Mucosa of rectum (tissue), 2 donors: ENCODE data around the gene ADISSP.

ENCODE experiments used
- H3K27ac ChIP-seq, 2 donors: one replicate each; pipeline ENCODE4 v1.7.0; 2013; ENCODE audit warnings: inconsistent platforms in 2 of 2, low read depth in 2 of 2, low read length in 2 of 2
- H3K27me3 ChIP-seq, 2 donors: one replicate each; pipeline ENCODE4 v1.7.0; 2013; ENCODE audit warnings: low read length in 2 of 2; ENCODE audit not compliant: control insufficient read depth in 2 of 2, insufficient read depth in 2 of 2
- H3K36me3 ChIP-seq, 2 donors: one replicate each; pipeline ENCODE4 v1.7.0; 2013; ENCODE audit warnings: low read length in 2 of 2; ENCODE audit not compliant: control insufficient read depth in 2 of 2, insufficient read depth in 2 of 2
- H3K4me1 ChIP-seq, 2 donors: one replicate each; pipeline ENCODE4 v1.7.0; 2013; ENCODE audit warnings: low read length in 2 of 2, mild to moderate bottlenecking in 1 of 2; ENCODE audit not compliant: control insufficient read depth in 2 of 2, insufficient read depth in 2 of 2
- H3K4me3 ChIP-seq, 2 donors: one replicate each; pipeline ENCODE4 v1.7.0; 2013; ENCODE audit warnings: low read length in 2 of 2
- H3K9ac ChIP-seq, 2 donors: one replicate each; pipeline ENCODE4 v1.7.0; 2013; ENCODE audit warnings: low read length in 2 of 2, low read depth in 1 of 2, mild to moderate bottlenecking in 1 of 2
- H3K9me3 ChIP-seq, 2 donors: one replicate each; pipeline ENCODE4 v1.7.0; 2013; ENCODE audit warnings: low read length in 2 of 2; ENCODE audit not compliant: control insufficient read depth in 2 of 2
- donor health status: healthy.
- donor health status: Normal muscosa, but diverticular disease.

The ADISSP gene

GRCh38 chr20:3705970-3706739, 61.4 kb downstream of the ADISSP start:
- Histone ChIP-seq H3K27me3 (no peaks in the 10 kb centered on the region), H3K4me3 (no peak overlapping the region), H3K4me1 (no peaks in the 10 kb centered on the region), H3K27ac (no peak overlapping the region), H3K9me3 (no peaks in the 10 kb centered on the region), H3K36me3 (no peaks in the 10 kb centered on the region), H3K9ac (no peak overlapping the region)

- Histone ChIP-seq H3K4me3 (no peak overlapping the region), H3K9me3 (no peaks in the 10 kb centered on the region), H3K27ac (no peak overlapping the region), H3K4me1 (no peaks in the 10 kb centered on the region), H3K27me3 (no peaks in the 10 kb centered on the region), H3K36me3 (no peaks in the 10 kb centered on the region), H3K9ac (no peak overlapping the region)
Measured at GRCh38 chr20:3705491-3705969, 62.0 kb downstream of the ADISSP start.

GRCh38 chr20:3704087-3704486, 63.5 kb downstream of the ADISSP start:
- H3K9ac ChIP-seq, result no peak overlapping the region
- H3K27ac ChIP-seq, result no peak overlapping the region
- H3K27me3 ChIP-seq, result no peaks in the 10 kb centered on the region
- no peak overlapping the region for H3K4me3 ChIP-seq
- H3K9me3 ChIP-seq, result no peaks in the 10 kb centered on the region
- no peaks in the 10 kb centered on the region for H3K36me3 ChIP-seq
- no peaks in the 10 kb centered on the region for H3K4me1 ChIP-seq
